HCT116 (cell line): Measurements from ENCODE around the gene GPD1L. TPM values are rescaled to one million over a fixed set of nuclear protein-coding genes. Genes with fewer than 3 reads are reported as not detected.
A peak's percentile ranks its signal among the peaks of the same experiment; 100 is the strongest.

ENCODE experiments used
- ATAC-seq: fragments of 200-7000 bp; cut with Tn5 transposase; 2 replicates; pipeline ENCODE4 v1.9.1; 2020; ENCODE audit warnings: mild to moderate bottlenecking, moderate library complexity
- Bru-seq: library from RNA; stranded (reverse); fragments of 400-500 nt; gene quantifications from one replicate; lab custom pipeline; 2021; lab: Mats Ljungman, UMichigan
- BruChase-seq, 2 experiments: library from RNA; stranded (reverse); fragments of 400-500 nt; gene quantifications; one replicate each; lab custom pipeline; 2021; lab: Mats Ljungman, UMichigan
- BruUV-seq: library from RNA; stranded (reverse); fragments of 400-500 nt; replicated peaks from 2 replicates; lab custom pipeline; 2021; lab: Mats Ljungman, UMichigan
- CTCF ChIA-PET: fragments of 300-600 bp; sonication (Branson Sonifier 250); formaldehyde crosslinking; loops from one replicate; lab custom pipeline; 2021; ENCODE audit warnings: antibody characterized with exemption; lab: Charles Lee
- POLR2A ChIA-PET: fragments of 300-600, 350-600 bp; sonication (Branson Sonifier 250); formaldehyde crosslinking; loops from one replicate; lab custom pipeline; 2021; ENCODE audit warnings: antibody characterized with exemption; lab: Charles Lee
- RAD21 ChIA-PET, 2 experiments: fragments of 300-600 bp; sonication (Branson Sonifier 250); formaldehyde crosslinking; loops; one replicate each; lab custom pipeline; 2023; ENCODE audit warnings: low total read pairs in 2 of 2; ENCODE audit not compliant: uncharacterized antibody in 2 of 2, unreplicated experiment in 2 of 2, low non-redundant PET in 1 of 2; lab: Charles Lee
- DNase-seq: peaks from one replicate; pipeline ENCODE4 v3.0.0-alpha.2; 2010; ENCODE audit warnings: low read depth, low spot score
- H2AFZ ChIP-seq: fragments of 200-600 bp; shearing (Covaris generic), sonication (generic); 2 replicates; pipeline ENCODE4 v1.6.1; 2017; ENCODE audit warnings: low read depth, mixed run types, mixed read lengths, antibody characterized with exemption, low read length; ENCODE audit not compliant: poor library complexity, severe bottlenecking
- H3K27ac ChIP-seq: 2 replicates; pipeline ENCODE4 v1.5.1; 2012; ENCODE audit warnings: low read depth, low read length
- H3K27me3 ChIP-seq: fragments of 200-600 bp; sonication (generic); 2 replicates; pipeline ENCODE4 v1.6.1; 2016; ENCODE audit warnings: mixed run types, low read length, mixed read lengths; ENCODE audit not compliant: insufficient read depth
- H3K36me3 ChIP-seq, 2 experiments: fragments of 200-500 bp in 1 of 2; fragments of 200-600 bp in 1 of 2; sonication (Bioruptor generic) in 1 of 2; sonication (generic) in 1 of 2; 2 replicates each; pipeline versions ENCODE4 v1.5.1 to v1.6.1; 2014 to 2016; ENCODE audit warnings: low read length in 2 of 2, inconsistent platforms in 1 of 2, mixed read lengths in 1 of 2, mixed run types in 1 of 2; ENCODE audit not compliant: insufficient read depth in 2 of 2, control insufficient read depth in 1 of 2
- H3K4me1 ChIP-seq, 2 experiments: fragments of 200-600 bp in 1 of 2; sonication (generic) in 1 of 2; 2 replicates each; pipeline versions ENCODE4 v1.5.1 to v1.6.1; 2012 to 2017; ENCODE audit warnings: low read length in 2 of 2, inconsistent platforms in 1 of 2, mild to moderate bottlenecking in 1 of 2, mixed read lengths in 1 of 2, mixed run types in 1 of 2, moderate library complexity in 1 of 2; ENCODE audit not compliant: insufficient read depth in 2 of 2, control insufficient read depth in 1 of 2
- H3K4me2 ChIP-seq: fragments of 200-600 bp; sonication (generic); 2 replicates; pipeline ENCODE4 v1.6.1; 2017; ENCODE audit warnings: mixed run types, low read length, mixed read lengths
- H3K4me3 ChIP-seq, 2 experiments: fragments of 200-600 bp in 1 of 2; sonication (generic) in 1 of 2; replicated peaks in 1 of 2; 2 replicates each; pipeline ENCODE4 v1.5.1; 2011 to 2016; ENCODE audit warnings: low read length in 2 of 2, control low read depth in 1 of 2, low read depth in 1 of 2, mild to moderate bottlenecking in 1 of 2, mixed read lengths in 1 of 2, mixed run types in 1 of 2
- H3K79me2 ChIP-seq: fragments of 200-600 bp; sonication (generic); 2 replicates; pipeline ENCODE4 v1.6.1; 2017; ENCODE audit warnings: mild to moderate bottlenecking, mixed run types, low read length, moderate library complexity, mixed read lengths; ENCODE audit not compliant: insufficient read depth
- H3K9ac ChIP-seq: fragments of 200-600 bp; sonication (generic); 2 replicates; pipeline ENCODE4 v1.6.1; 2016; ENCODE audit warnings: low read length, mixed read lengths
- H3K9me2 ChIP-seq: fragments of 200-600 bp; sonication (generic), shearing (Covaris generic); 2 replicates; pipeline ENCODE4 v1.6.1; 2017; ENCODE audit warnings: mixed run types, mild to moderate bottlenecking, moderate library complexity; ENCODE audit not compliant: insufficient read depth
- H3K9me3 ChIP-seq, 2 experiments: fragments of 200-500 bp in 1 of 2; fragments of 200-600 bp in 1 of 2; sonication (Bioruptor generic) in 1 of 2; sonication (generic) in 1 of 2; 2 replicates each; pipeline ENCODE4 v1.6.1; 2014 to 2017; ENCODE audit warnings: low read length in 2 of 2, mixed read lengths in 2 of 2, inconsistent platforms in 1 of 2, low read depth in 1 of 2, mild to moderate bottlenecking in 1 of 2, mixed run types in 1 of 2, moderate library complexity in 1 of 2; ENCODE audit not compliant: control insufficient read depth in 1 of 2, insufficient read depth in 1 of 2
- H4K20me1 ChIP-seq: fragments of 200-600 bp; sonication (generic), shearing (Covaris generic); 2 replicates; pipeline ENCODE4 v1.6.1; 2017; ENCODE audit warnings: mixed run types, mild to moderate bottlenecking, moderate library complexity; ENCODE audit not compliant: insufficient read depth
- CBX3 ChIP-seq: IDR thresholded peaks from 2 replicates; pipeline ENCODE4 v1.6.1; 2012; ENCODE audit warnings: low read depth
- EGR1 ChIP-seq: IDR thresholded peaks from 2 replicates; pipeline ENCODE4 v1.6.1; 2012; ENCODE audit warnings: low read depth
- EZH2 ChIP-seq: fragments of 200-600 bp; sonication (generic); IDR thresholded peaks from 2 replicates; pipeline ENCODE4 v1.6.1; 2017; ENCODE audit warnings: antibody characterized with exemption, mixed run types
- EZH2phosphoT487 ChIP-seq: fragments of 200-600 bp; IDR thresholded peaks from 2 replicates; pipeline ENCODE4 v1.6.1; 2018; ENCODE audit warnings: antibody characterized with exemption, borderline replicate concordance
- FOSL1 ChIP-seq: IDR thresholded peaks from 2 replicates; pipeline ENCODE4 v1.6.1; 2012; ENCODE audit warnings: low read depth
- POLR2A ChIP-seq: IDR thresholded peaks from 2 replicates; pipeline ENCODE4 v1.7.0; 2011; ENCODE audit warnings: borderline replicate concordance; ENCODE audit not compliant: insufficient read depth, insufficient read length; ENCODE audit errors: extremely low read depth
- POLR2AphosphoS5 ChIP-seq: IDR thresholded peaks from 2 replicates; pipeline ENCODE4 v1.6.1; 2011; ENCODE audit warnings: mild to moderate bottlenecking, low read depth, low read length, moderate library complexity
- RAD21 ChIP-seq: IDR thresholded peaks from 2 replicates; pipeline ENCODE4 v1.6.1; 2012; ENCODE audit warnings: low read depth, mild to moderate bottlenecking
- SIN3A ChIP-seq: IDR thresholded peaks from 2 replicates; pipeline ENCODE4 v1.6.1; 2012; ENCODE audit warnings: low read depth
- SP1 ChIP-seq: IDR thresholded peaks from 2 replicates; pipeline ENCODE4 v1.6.1; 2012; ENCODE audit warnings: low read depth
- SRF ChIP-seq: IDR thresholded peaks from 2 replicates; pipeline ENCODE4 v1.6.1; 2012; ENCODE audit warnings: low read depth
- YY1 ChIP-seq: IDR thresholded peaks from 2 replicates; pipeline ENCODE4 v1.6.1; 2011; ENCODE audit warnings: low read length, low read depth, moderate library complexity, mild to moderate bottlenecking; ENCODE audit not compliant: insufficient replicate concordance; ENCODE audit errors: extremely low read depth
- ZFX ChIP-seq: fragments of 450-650 bp; IDR thresholded peaks from 2 replicates; pipeline ENCODE4 v1.6.1; 2017
- intact Hi-C: fragments of 100-400 bp; cut with micrococcal nuclease; formaldehyde crosslinking; loops from 2 replicates; pipeline ENCODE4 v1.10.0; 2022
- long read RNA-seq: library from polyadenylated mRNA; unstranded; transcript quantifications from one replicate; pipeline ENCODE4 v2.0.0, GENCODE V29; 2021; ENCODE audit not compliant: unreplicated experiment
- polyA plus RNA-seq: library from polyadenylated mRNA; unstranded; fragments of >200 nt; gene quantifications from 2 replicates; pipeline ENCODE4 v1.2.1, GENCODE V29; 2012; ENCODE audit warnings: missing spikeins
- total RNA-seq: library from RNA; stranded (reverse); gene quantifications from one replicate; pipeline ENCODE4 v1.2.1, GENCODE V29; 2021; ENCODE audit not compliant: unreplicated experiment
- TF ChIP-seq, protein P1 (sequence below): IDR thresholded peaks from 2 replicates; pipeline ENCODE4 v1.6.1; 2012; ENCODE audit warnings: low read depth
- TF ChIP-seq, protein P2 (sequence below): IDR thresholded peaks from 2 replicates; pipeline ENCODE4 v1.6.1; 2012
- TF ChIP-seq, protein P3 (sequence below), 3 experiments: fragments of 200-600 bp in 1 of 3; sonication (generic) in 1 of 3; IDR thresholded peaks in 2 of 3; conservative IDR thresholded peaks in 1 of 3; 2 replicates each; pipeline ENCODE4 v1.5.1; 2012 to 2017; ENCODE audit warnings: low read depth in 2 of 3, low read length in 2 of 3, antibody characterized with exemption in 1 of 3, borderline replicate concordance in 1 of 3, control low read depth in 1 of 3, mild to moderate bottlenecking in 1 of 3, mixed read lengths in 1 of 3, mixed run types in 1 of 3, moderate library complexity in 1 of 3; ENCODE audit not compliant: insufficient read depth in 1 of 3

Gene GPD1L
- total RNA-seq (21.9 TPM), Bru-seq, nascent RNA (percentile 48 among the genes with signal in this experiment), BruChase-seq, experiment 1, labeled RNA remaining after a 6-hour chase (percentile 62 among the genes with signal in this experiment), BruChase-seq, experiment 2, labeled RNA remaining after a 2-hour chase (percentile 49 among the genes with signal in this experiment)
- 7.6 and 9.1 TPM in 2 replicates for polyA plus RNA-seq
- long read RNA-seq, full-length matches to known transcripts: 18 of 26 reads
- long read RNA-seq, partial matches to known transcripts: 1 of 26 reads
- long read RNA-seq, other reads (novel, unspliced or antisense): 7 of 26 reads

DNA sequence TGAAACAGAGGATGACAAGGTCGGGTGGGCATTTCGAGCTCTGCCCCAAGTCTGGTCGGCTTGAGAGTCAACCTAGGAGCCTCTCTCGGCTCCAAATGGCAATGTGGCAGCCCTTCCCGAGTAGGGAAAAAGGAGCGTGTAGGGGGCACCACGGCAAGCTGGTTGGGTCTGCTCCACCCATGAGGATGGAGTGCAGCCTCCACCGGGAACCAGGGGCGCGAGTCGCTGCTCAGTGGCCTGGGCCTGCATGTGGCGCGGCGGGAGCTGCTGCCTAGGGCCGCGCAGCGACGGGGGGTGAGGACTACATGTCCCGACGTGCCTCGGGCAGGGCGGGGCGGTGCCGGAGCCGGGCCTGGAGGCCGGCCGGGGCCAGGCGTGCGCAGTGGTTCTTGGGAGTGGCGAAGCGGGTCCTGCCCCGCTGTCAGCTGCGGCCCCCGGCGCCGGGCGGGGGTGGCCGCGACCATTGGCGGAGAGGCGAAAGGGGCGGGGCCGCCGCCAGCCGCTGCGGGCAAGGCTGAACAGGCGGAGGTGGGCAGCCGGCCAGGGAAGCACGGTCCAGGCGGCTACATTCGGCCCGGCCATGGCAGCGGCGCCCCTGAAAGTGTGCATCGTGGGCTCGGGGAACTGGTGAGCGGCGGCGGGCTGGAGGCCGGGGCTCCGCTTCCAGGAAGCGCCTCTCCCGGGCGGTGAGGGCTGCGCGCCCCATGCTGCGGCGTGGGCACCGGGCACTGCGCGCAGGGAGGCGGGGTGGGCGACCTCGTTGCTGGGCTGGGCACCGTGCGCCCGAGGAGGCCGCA lies at the start of gene GPD1L:
GPD1L (plus strand) TSS at position 489 of the 797 bp plus-strand sequence; CDS start at position 581, 92 bp downstream.
- ChIA-PET CTCF (no interaction called here), RAD21 (no interaction called here), POLR2A (interaction anchor here (0.8 kb wide), 1 partner anchor 61 kb away, joined by 3 read pairs; no protein-coding TSS in a partner anchor)
- Histone ChIP-seq H4K20me1 (no peaks in the 10 kb centered on the region), H3K27me3 (no peaks in the 10 kb centered on the region), H3K4me3 (peak within 1 kb of the TSS; percentile 73 to 85), H3K36me3 (no peaks in the 10 kb centered on the region), H3K4me2 (peak within 1 kb of the TSS; percentile 98), H3K9ac (peak within 1 kb of the TSS; percentile 72), H2AFZ (peak within 1 kb of the TSS; percentile 88), H3K4me1 (peaks cover 0 to 14% of the 10 kb centered on the region in 2 experiments; a peak in 2 of 4 replicates), H3K9me2 (no peaks in the 10 kb centered on the region), H3K9me3 (peaks cover 8 to 10% of the 10 kb centered on the region in 2 experiments; a peak in 1 of 4 replicates), H3K27ac (peak within 1 kb of the TSS; percentile 46; the same call in 1 of the 2 replicates), H3K79me2 (peaks cover 7% of the 10 kb centered on the region; the same call in 1 of the 2 replicates)
- peak; percentile 90 for DNase-seq
- BruUV-seq: no TSS peak
- TF ChIP-seq YY1 (peak; percentile 42), EZH2phosphoT487 (no peak), FOSL1 (no peak), RAD21 (no peak), SP1 (peak; percentile 62), POLR2A (peak; percentile 38), ZFX (peak; percentile 90), CBX3 (peak; percentile 13; the same call in 1 of the 2 replicates), EZH2 (no peak), SRF (no peak), EGR1 (peak; percentile 66), SIN3A (peak; percentile 68; the same call in 1 of the 2 replicates), POLR2AphosphoS5 (peak; percentile 60)
- TF ChIP-seq, protein P1, sequence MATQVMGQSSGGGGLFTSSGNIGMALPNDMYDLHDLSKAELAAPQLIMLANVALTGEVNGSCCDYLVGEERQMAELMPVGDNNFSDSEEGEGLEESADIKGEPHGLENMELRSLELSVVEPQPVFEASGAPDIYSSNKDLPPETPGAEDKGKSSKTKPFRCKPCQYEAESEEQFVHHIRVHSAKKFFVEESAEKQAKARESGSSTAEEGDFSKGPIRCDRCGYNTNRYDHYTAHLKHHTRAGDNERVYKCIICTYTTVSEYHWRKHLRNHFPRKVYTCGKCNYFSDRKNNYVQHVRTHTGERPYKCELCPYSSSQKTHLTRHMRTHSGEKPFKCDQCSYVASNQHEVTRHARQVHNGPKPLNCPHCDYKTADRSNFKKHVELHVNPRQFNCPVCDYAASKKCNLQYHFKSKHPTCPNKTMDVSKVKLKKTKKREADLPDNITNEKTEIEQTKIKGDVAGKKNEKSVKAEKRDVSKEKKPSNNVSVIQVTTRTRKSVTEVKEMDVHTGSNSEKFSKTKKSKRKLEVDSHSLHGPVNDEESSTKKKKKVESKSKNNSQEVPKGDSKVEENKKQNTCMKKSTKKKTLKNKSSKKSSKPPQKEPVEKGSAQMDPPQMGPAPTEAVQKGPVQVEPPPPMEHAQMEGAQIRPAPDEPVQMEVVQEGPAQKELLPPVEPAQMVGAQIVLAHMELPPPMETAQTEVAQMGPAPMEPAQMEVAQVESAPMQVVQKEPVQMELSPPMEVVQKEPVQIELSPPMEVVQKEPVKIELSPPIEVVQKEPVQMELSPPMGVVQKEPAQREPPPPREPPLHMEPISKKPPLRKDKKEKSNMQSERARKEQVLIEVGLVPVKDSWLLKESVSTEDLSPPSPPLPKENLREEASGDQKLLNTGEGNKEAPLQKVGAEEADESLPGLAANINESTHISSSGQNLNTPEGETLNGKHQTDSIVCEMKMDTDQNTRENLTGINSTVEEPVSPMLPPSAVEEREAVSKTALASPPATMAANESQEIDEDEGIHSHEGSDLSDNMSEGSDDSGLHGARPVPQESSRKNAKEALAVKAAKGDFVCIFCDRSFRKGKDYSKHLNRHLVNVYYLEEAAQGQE: no peak
- TF ChIP-seq, protein P2, sequence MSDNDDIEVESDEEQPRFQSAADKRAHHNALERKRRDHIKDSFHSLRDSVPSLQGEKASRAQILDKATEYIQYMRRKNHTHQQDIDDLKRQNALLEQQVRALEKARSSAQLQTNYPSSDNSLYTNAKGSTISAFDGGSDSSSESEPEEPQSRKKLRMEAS: peak; percentile 76
- TF ChIP-seq, protein P3, sequence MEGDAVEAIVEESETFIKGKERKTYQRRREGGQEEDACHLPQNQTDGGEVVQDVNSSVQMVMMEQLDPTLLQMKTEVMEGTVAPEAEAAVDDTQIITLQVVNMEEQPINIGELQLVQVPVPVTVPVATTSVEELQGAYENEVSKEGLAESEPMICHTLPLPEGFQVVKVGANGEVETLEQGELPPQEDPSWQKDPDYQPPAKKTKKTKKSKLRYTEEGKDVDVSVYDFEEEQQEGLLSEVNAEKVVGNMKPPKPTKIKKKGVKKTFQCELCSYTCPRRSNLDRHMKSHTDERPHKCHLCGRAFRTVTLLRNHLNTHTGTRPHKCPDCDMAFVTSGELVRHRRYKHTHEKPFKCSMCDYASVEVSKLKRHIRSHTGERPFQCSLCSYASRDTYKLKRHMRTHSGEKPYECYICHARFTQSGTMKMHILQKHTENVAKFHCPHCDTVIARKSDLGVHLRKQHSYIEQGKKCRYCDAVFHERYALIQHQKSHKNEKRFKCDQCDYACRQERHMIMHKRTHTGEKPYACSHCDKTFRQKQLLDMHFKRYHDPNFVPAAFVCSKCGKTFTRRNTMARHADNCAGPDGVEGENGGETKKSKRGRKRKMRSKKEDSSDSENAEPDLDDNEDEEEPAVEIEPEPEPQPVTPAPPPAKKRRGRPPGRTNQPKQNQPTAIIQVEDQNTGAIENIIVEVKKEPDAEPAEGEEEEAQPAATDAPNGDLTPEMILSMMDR (IDR thresholded peaks at IDR 0.05 in 2 of 3, conservative IDR thresholded peaks at IDR 0.05 in 1 of 3; ENCODE audit: borderline replicate concordance in 1 of 3, insufficient read depth in 1 of 3, low read depth in 2 of 3, low read length in 2 of 3): no peak
- ATAC-seq: peak; percentile 99
- intact Hi-C loops: no loop called here
